Measurements from ENCODE around the gene HSPA12A.

Gene HSPA12A

DNA sequence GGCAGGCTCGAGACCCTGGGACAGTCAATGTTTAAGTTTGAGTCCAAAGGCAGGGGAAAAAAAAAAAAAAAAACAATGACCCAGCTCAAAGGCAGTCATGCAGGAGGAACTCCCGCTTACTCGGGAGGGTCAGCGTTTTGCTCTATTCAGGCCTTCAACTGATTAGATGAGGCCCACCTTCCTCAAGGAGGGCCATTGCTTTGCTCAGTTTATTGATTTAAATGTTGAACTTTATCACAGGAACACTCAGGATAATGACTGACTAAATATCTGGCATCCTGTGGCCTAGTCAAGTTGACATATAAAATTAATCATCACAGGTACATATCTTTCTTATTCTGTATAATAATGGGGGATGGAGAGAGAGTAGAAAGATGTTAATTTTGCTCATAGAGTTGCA lies 52.6 kb downstream of the HSPA12A start:
- no peak overlapping the region for H3K4me3 ChIP-seq (ENCODE audit: insufficient read length, low read depth)
- no peaks in the 10 kb centered on the region for H3K9me3 ChIP-seq (ENCODE audit: insufficient read depth, low read length)
- no peak for DNase-seq (ENCODE audit: low read depth, low spot score)
- H3K4me1 ChIP-seq (ENCODE audit: insufficient read depth, insufficient read length), result peaks cover 10% of the 10 kb centered on the region
- no peak overlapping the region for H3K9ac ChIP-seq (ENCODE audit: insufficient read length, low read depth)
- TF ChIP-seq SUZ12 (IDR thresholded peaks at IDR 0.05; ENCODE audit: extremely low read depth, insufficient read depth, insufficient read length) (no peak), ZNF274 (IDR thresholded peaks at IDR 0.05; ENCODE audit: low read depth, low read length) (no peak), YY1 (IDR thresholded peaks at IDR 0.05; ENCODE audit: insufficient read depth, insufficient read length) (no peak)
- H3K27me3 ChIP-seq (ENCODE audit: insufficient read depth, insufficient read length), result no peaks in the 10 kb centered on the region
- no peaks in the 10 kb centered on the region for H3K36me3 ChIP-seq (ENCODE audit: insufficient read depth, insufficient read length, low read length)

- H3K4me1 ChIP-seq (ENCODE audit: insufficient read depth, insufficient read length), result peaks cover 7% of the 10 kb centered on the region
- TF ChIP-seq ZNF274 (IDR thresholded peaks at IDR 0.05; ENCODE audit: low read depth, low read length) (no peak), SUZ12 (IDR thresholded peaks at IDR 0.05; ENCODE audit: extremely low read depth, insufficient read depth, insufficient read length) (no peak), YY1 (IDR thresholded peaks at IDR 0.05; ENCODE audit: insufficient read depth, insufficient read length) (no peak)
- no peak overlapping the region for H3K9ac ChIP-seq (ENCODE audit: insufficient read length, low read depth)
- H3K4me3 ChIP-seq (ENCODE audit: insufficient read length, low read depth), result no peak overlapping the region
- no peaks in the 10 kb centered on the region for H3K27me3 ChIP-seq (ENCODE audit: insufficient read depth, insufficient read length)
- H3K36me3 ChIP-seq (ENCODE audit: insufficient read depth, insufficient read length, low read length), result no peaks in the 10 kb centered on the region
- DNase-seq (ENCODE audit: low read depth, low spot score), result no peak
- H3K9me3 ChIP-seq (ENCODE audit: insufficient read depth, low read length), result no peaks in the 10 kb centered on the region
These were observed 53.4 kb downstream of the HSPA12A start for GRCh38 chr10:116688741-116689495.

DNA sequence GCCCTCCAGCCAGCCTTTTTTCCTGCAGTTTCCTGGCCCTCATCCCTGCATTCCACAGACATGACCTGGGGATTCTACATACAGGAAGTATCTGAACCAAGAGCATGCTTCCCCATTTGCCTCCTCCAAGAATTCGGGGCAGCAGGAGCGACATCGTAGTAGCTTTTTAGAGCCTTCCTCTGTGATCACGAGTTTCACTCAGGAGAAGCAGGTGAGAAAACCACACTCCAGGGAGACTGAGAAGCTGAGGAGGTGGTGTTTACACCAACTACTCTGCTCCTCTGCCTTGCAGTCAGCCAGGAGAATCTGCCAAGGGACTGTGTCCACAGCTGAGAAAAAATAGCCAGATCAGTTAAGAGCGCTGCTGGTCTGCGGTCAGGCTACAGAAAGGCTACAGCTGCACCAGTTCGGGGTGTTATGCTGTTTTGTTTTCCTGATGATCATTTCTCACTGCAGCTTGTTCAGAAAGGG lies 54.1 kb downstream of the HSPA12A start:
- Histone ChIP-seq H3K4me1 (ENCODE audit: insufficient read depth, insufficient read length) (peaks cover 7% of the 10 kb centered on the region), H3K9me3 (ENCODE audit: insufficient read depth, low read length) (no peaks in the 10 kb centered on the region), H3K36me3 (ENCODE audit: insufficient read depth, insufficient read length, low read length) (no peaks in the 10 kb centered on the region), H3K4me3 (ENCODE audit: insufficient read length, low read depth) (no peak overlapping the region), H3K9ac (ENCODE audit: insufficient read length, low read depth) (no peak overlapping the region), H3K27me3 (ENCODE audit: insufficient read depth, insufficient read length) (no peaks in the 10 kb centered on the region)
- no peak for DNase-seq (ENCODE audit: low read depth, low spot score)
- TF ChIP-seq SUZ12 (IDR thresholded peaks at IDR 0.05; ENCODE audit: extremely low read depth, insufficient read depth, insufficient read length), result no peak

GRCh38 chr10:116687633-116688032 lies 54.7 kb downstream of the HSPA12A start:
- TF ChIP-seq SUZ12 (IDR thresholded peaks at IDR 0.05; ENCODE audit: extremely low read depth, insufficient read depth, insufficient read length), result no peak
- no peak for TF ChIP-seq ZNF274 (IDR thresholded peaks at IDR 0.05; ENCODE audit: low read depth, low read length)
- no peak for TF ChIP-seq YY1 (IDR thresholded peaks at IDR 0.05; ENCODE audit: insufficient read depth, insufficient read length)
- H3K4me3 ChIP-seq (ENCODE audit: insufficient read length, low read depth), result no peak overlapping the region
- peaks cover 7% of the 10 kb centered on the region for H3K4me1 ChIP-seq (ENCODE audit: insufficient read depth, insufficient read length)
- H3K36me3 ChIP-seq (ENCODE audit: insufficient read depth, insufficient read length, low read length), result no peaks in the 10 kb centered on the region
- no peak for DNase-seq (ENCODE audit: low read depth, low spot score)
- no peaks in the 10 kb centered on the region for H3K27me3 ChIP-seq (ENCODE audit: insufficient read depth, insufficient read length)
- no peak overlapping the region for H3K9ac ChIP-seq (ENCODE audit: insufficient read length, low read depth)
- H3K9me3 ChIP-seq (ENCODE audit: insufficient read depth, low read length), result no peaks in the 10 kb centered on the region

DNA sequence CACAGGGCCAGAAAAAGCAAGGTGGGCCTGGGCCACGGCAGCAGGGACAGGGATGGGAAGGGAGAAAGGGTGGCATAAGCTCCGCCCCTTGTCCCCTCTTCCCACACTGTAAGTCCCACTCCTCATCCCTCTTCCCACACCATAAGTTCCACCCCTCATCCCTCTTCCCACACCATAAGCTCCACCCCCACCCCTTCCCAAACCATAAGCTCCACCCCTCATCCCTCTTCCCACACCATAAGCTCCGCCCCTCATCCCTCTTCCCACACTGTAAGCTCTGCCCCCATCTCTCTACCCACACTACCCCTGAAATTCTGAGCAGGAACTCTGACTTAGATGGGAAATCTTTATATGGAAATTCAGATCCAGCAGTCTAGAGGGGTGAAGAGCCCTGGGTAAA lies 55.7 kb downstream of the HSPA12A start:
- no peaks in the 10 kb centered on the region for H3K27me3 ChIP-seq (ENCODE audit: insufficient read depth, insufficient read length)
- no peaks in the 10 kb centered on the region for H3K9me3 ChIP-seq (ENCODE audit: insufficient read depth, low read length)
- no peak overlapping the region for H3K4me3 ChIP-seq (ENCODE audit: insufficient read length, low read depth)
- DNase-seq (ENCODE audit: low read depth, low spot score), result no peak
- peaks cover 7% of the 10 kb centered on the region for H3K4me1 ChIP-seq (ENCODE audit: insufficient read depth, insufficient read length)
- H3K9ac ChIP-seq (ENCODE audit: insufficient read length, low read depth), result no peak overlapping the region
- H3K36me3 ChIP-seq (ENCODE audit: insufficient read depth, insufficient read length, low read length), result no peaks in the 10 kb centered on the region
- no peak for TF ChIP-seq ZNF274 (IDR thresholded peaks at IDR 0.05; ENCODE audit: low read depth, low read length)
- TF ChIP-seq YY1 (IDR thresholded peaks at IDR 0.05; ENCODE audit: insufficient read depth, insufficient read length), result no peak
- TF ChIP-seq SUZ12 (IDR thresholded peaks at IDR 0.05; ENCODE audit: extremely low read depth, insufficient read depth, insufficient read length), result no peak

DNA sequence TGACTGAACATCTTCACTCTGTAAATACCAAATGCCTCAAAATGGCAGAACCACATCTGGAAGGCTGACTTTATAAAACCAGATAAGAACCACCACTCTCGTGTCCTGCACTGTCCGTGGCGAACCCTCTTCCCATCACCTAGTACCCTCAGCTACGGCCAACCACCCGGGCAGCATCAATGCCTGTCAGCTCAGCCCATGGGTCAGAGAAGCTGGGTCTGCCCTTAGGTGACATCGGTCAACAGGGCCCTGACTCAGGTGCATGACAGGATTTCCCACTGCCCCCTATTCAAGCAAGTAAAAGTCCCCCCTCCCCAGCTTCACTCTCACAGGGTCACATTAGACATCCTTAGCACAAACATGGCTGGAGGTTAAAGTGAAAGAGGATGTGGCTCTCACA lies 56.6 kb downstream of the HSPA12A start:
- no peak for DNase-seq (ENCODE audit: low read depth, low spot score)
- no peaks in the 10 kb centered on the region for H3K9me3 ChIP-seq (ENCODE audit: insufficient read depth, low read length)
- TF ChIP-seq YY1 (IDR thresholded peaks at IDR 0.05; ENCODE audit: insufficient read depth, insufficient read length), result no peak
- no peak for TF ChIP-seq SUZ12 (IDR thresholded peaks at IDR 0.05; ENCODE audit: extremely low read depth, insufficient read depth, insufficient read length)
- TF ChIP-seq ZNF274 (IDR thresholded peaks at IDR 0.05; ENCODE audit: low read depth, low read length), result no peak
- H3K9ac ChIP-seq (ENCODE audit: insufficient read length, low read depth), result no peak overlapping the region
- H3K4me3 ChIP-seq (ENCODE audit: insufficient read length, low read depth), result no peak overlapping the region
- no peaks in the 10 kb centered on the region for H3K27me3 ChIP-seq (ENCODE audit: insufficient read depth, insufficient read length)
- peaks cover 2% of the 10 kb centered on the region for H3K4me1 ChIP-seq (ENCODE audit: insufficient read depth, insufficient read length)
- H3K36me3 ChIP-seq (ENCODE audit: insufficient read depth, insufficient read length, low read length), result peaks cover 6% of the 10 kb centered on the region

- Histone ChIP-seq H3K9me3 (ENCODE audit: insufficient read depth, low read length) (no peaks in the 10 kb centered on the region), H3K36me3 (ENCODE audit: insufficient read depth, insufficient read length, low read length) (peaks cover 6% of the 10 kb centered on the region), H3K9ac (ENCODE audit: insufficient read length, low read depth) (no peak overlapping the region), H3K4me3 (ENCODE audit: insufficient read length, low read depth) (no peak overlapping the region), H3K4me1 (ENCODE audit: insufficient read depth, insufficient read length) (peaks cover 2% of the 10 kb centered on the region), H3K27me3 (ENCODE audit: insufficient read depth, insufficient read length) (no peaks in the 10 kb centered on the region)
- no peak for DNase-seq (ENCODE audit: low read depth, low spot score)
- no peak for TF ChIP-seq ZNF274 (IDR thresholded peaks at IDR 0.05; ENCODE audit: low read depth, low read length)
- TF ChIP-seq SUZ12 (IDR thresholded peaks at IDR 0.05; ENCODE audit: extremely low read depth, insufficient read depth, insufficient read length), result no peak
- no peak for TF ChIP-seq YY1 (IDR thresholded peaks at IDR 0.05; ENCODE audit: insufficient read depth, insufficient read length)
These were observed 57.6 kb downstream of the HSPA12A start for GRCh38 chr10:116684781-116685180.

Measured in NT2/D1 (cell line).